Keratinocyte (primary cell): ENCODE measurements around the gene PES1. TPM values are rescaled to one million over a fixed set of nuclear protein-coding genes. Genes with fewer than 3 reads are reported as not detected.

Source experiments
- DNase-seq: peaks from one replicate; pipeline ENCODE4 v3.0.0-alpha.2; 2011; ENCODE audit warnings: low read depth, missing footprints, low spot score
- FAIRE-seq: peaks from 2 replicates; lab custom pipeline; 2011; peaks lifted over from hg19 to GRCh38; lab: Jason Lieb, UNC
- H2AFZ ChIP-seq: 2 replicates; pipeline ENCODE4 v1.6.0; 2012; ENCODE audit warnings: low read length, control low read depth, inconsistent platforms; ENCODE audit not compliant: control insufficient read depth
- H3K27ac ChIP-seq: 2 replicates; pipeline ENCODE4 v1.5.1; 2011; ENCODE audit warnings: low read length; ENCODE audit not compliant: control insufficient read depth, insufficient read depth
- H3K27me3 ChIP-seq: 3 replicates; pipeline ENCODE4 v1.6.0; 2011; ENCODE audit warnings: low read length; ENCODE audit not compliant: control insufficient read depth, insufficient read depth; ENCODE audit errors: extremely low read depth
- H3K36me3 ChIP-seq, 2 experiments: 2 replicates in 1 of 2; 3 replicates in 1 of 2; pipeline ENCODE4 v1.5.1; 2011; ENCODE audit warnings: low read length in 2 of 2, mild to moderate bottlenecking in 1 of 2; ENCODE audit not compliant: control insufficient read depth in 2 of 2, insufficient read depth in 2 of 2; ENCODE audit errors: extremely low read depth in 1 of 2
- H3K4me1 ChIP-seq: 3 replicates; pipeline ENCODE4 v1.5.1; 2011; ENCODE audit warnings: low read length; ENCODE audit not compliant: control insufficient read depth, insufficient read depth; ENCODE audit errors: extremely low read depth
- H3K4me2 ChIP-seq: 3 replicates; pipeline ENCODE4 v1.6.0; 2011; ENCODE audit warnings: low read depth, low read length; ENCODE audit not compliant: control insufficient read depth, insufficient read depth; ENCODE audit errors: extremely low read depth
- H3K4me3 ChIP-seq, 3 experiments: fragments of 200-600 bp in 1 of 3; sonication (generic) in 1 of 3; 2 replicates in 2 of 3; 3 replicates in 1 of 3; pipeline ENCODE4 v1.5.1; 2011 to 2016; ENCODE audit warnings: low read length in 3 of 3, mild to moderate bottlenecking in 3 of 3, control low read depth in 2 of 3, inconsistent platforms in 1 of 3, low read depth in 1 of 3, mixed read lengths in 1 of 3, mixed run types in 1 of 3, moderate library complexity in 1 of 3; ENCODE audit not compliant: control insufficient read depth in 2 of 3, insufficient read depth in 2 of 3; ENCODE audit errors: extremely low read depth in 1 of 3
- H3K79me2 ChIP-seq: 2 replicates; pipeline ENCODE4 v1.6.0; 2012; ENCODE audit warnings: low read length; ENCODE audit not compliant: control insufficient read depth, insufficient read depth
- H3K9ac ChIP-seq: 3 replicates; pipeline ENCODE4 v1.6.0; 2011; ENCODE audit warnings: low read length; ENCODE audit not compliant: control insufficient read depth, insufficient read depth; ENCODE audit errors: extremely low read depth
- H3K9me1 ChIP-seq: 3 replicates; pipeline ENCODE4 v1.6.0; 2011; ENCODE audit warnings: low read length; ENCODE audit not compliant: control insufficient read depth, insufficient read depth; ENCODE audit errors: extremely low read depth
- H3K9me3 ChIP-seq: 2 replicates; pipeline ENCODE4 v1.5.1; 2012; ENCODE audit warnings: low read depth, low read length; ENCODE audit not compliant: control insufficient read depth
- H4K20me1 ChIP-seq: 3 replicates; pipeline ENCODE4 v1.6.0; 2011; ENCODE audit warnings: low read length; ENCODE audit not compliant: control insufficient read depth, insufficient read depth; ENCODE audit errors: extremely low read depth
- CTCF ChIP-seq, 3 experiments: IDR thresholded peaks in 1 of 3; conservative IDR thresholded peaks in 1 of 3; optimal IDR thresholded peaks in 1 of 3; 2 replicates in 2 of 3; 3 replicates in 1 of 3; pipeline versions ENCODE3 to v1.5.1; 2011; ENCODE audit warnings: low read length in 3 of 3, mild to moderate bottlenecking in 3 of 3, moderate library complexity in 2 of 3, control low read depth in 1 of 3, inconsistent platforms in 1 of 3; ENCODE audit not compliant: insufficient read depth in 2 of 3; ENCODE audit errors: extremely low read depth in 1 of 3
- EZH2 ChIP-seq: IDR thresholded peaks from one replicate; pipeline ENCODE4 v1.6.1; 2012; ENCODE audit warnings: inconsistent platforms, mild to moderate bottlenecking, low read length, moderate library complexity
- dilution Hi-C: fragments of 300-500 bp; cut with MboI; formaldehyde crosslinking; loops from one replicate; pipeline ENCODE4 v1.7.0; 2020; ENCODE audit warnings: low sequenced_read_pairs; ENCODE audit not compliant: extremely low pct_ligation_motif_present
- polyA plus RNA-seq, 5 experiments: library from polyadenylated mRNA; depleted of rRNA in 3 of 5; stranded (reverse) in 3 of 5; stranded (forward) in 1 of 5; unstranded in 1 of 5; fragments of >200 nt; gene quantifications; 1 replicate in 1 of 5; 2 replicates in 3 of 5; 3 replicates in 1 of 5; pipeline versions ENCODE4 v1.2.1 to v1.2.3, GENCODE V29; 2011 to 2012; ENCODE audit warnings: missing spikeins in 2 of 5, low read depth in 1 of 5, low replicate concordance in 1 of 5

Gene PES1
- polyA plus RNA-seq, 1 donor (not counting 4 experiments of a cell fraction or from before 2014, with no cell fraction given), result 116 TPM

DNA sequence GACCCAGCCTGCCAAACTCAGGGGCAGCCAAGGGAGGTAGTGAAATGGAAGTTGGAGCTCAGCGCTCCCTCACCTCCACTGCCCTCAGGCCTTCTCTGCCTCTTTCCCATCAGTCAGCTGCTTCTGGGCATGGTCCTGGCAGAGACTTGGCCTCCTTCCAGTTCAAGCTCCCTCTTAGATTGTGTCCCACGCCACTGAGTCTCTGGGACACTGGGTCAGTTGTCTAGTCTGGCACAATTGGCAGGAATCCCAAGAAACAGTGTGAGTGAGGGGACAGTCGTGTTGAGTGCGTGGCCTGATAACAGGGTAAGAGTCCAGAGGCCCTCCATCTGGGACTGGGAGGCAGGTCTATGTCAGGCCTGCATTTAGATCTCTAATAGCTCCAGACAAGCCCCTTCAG is 36.8 kb upstream of the PES1 start:
- dilution Hi-C loops, result no loop called here
- FAIRE-seq, result no peak

GRCh38 chr22:30627471-30627870 is 35.8 kb upstream of the PES1 start:
- H3K36me3 ChIP-seq, result no peaks in the 10 kb centered on the region
- no peak for TF ChIP-seq EZH2
- TF ChIP-seq CTCF (optimal IDR thresholded peaks at IDR 0.05 in 1 of 3, IDR thresholded peaks at IDR 0.05 in 1 of 3, conservative IDR thresholded peaks at IDR 0.05 in 1 of 3; ENCODE audit: extremely low read depth in 1 of 3, insufficient read depth in 2 of 3, low read length in 3 of 3), result no peak
- dilution Hi-C loops, result no loop called here
- H3K27me3 ChIP-seq, result no peaks in the 10 kb centered on the region
- no peak overlapping the region for H2AFZ ChIP-seq
- no peaks in the 10 kb centered on the region for H3K9me3 ChIP-seq
- no peak overlapping the region for H3K4me2 ChIP-seq
- no peaks in the 10 kb centered on the region for H3K79me2 ChIP-seq
- no peaks in the 10 kb centered on the region for H4K20me1 ChIP-seq
- no peak overlapping the region for H3K27ac ChIP-seq
- no peak overlapping the region for H3K4me3 ChIP-seq
- H3K4me1 ChIP-seq, result no peaks in the 10 kb centered on the region
- DNase-seq (no peak), FAIRE-seq (no peak)
- H3K9ac ChIP-seq, result no peak overlapping the region
- H3K9me1 ChIP-seq, result no peaks in the 10 kb centered on the region

More for the DNA sequence above, 36.8 kb upstream of the PES1 start:
- H3K4me3 ChIP-seq, result no peak overlapping the region
- no peak overlapping the region for H2AFZ ChIP-seq
- no peaks in the 10 kb centered on the region for H3K27me3 ChIP-seq
- no peak for DNase-seq
- H3K9ac ChIP-seq, result no peak overlapping the region
- no peaks in the 10 kb centered on the region for H3K9me1 ChIP-seq
- H3K27ac ChIP-seq, result no peak overlapping the region
- no peaks in the 10 kb centered on the region for H3K36me3 ChIP-seq
- TF ChIP-seq CTCF (optimal IDR thresholded peaks at IDR 0.05 in 1 of 3, IDR thresholded peaks at IDR 0.05 in 1 of 3, conservative IDR thresholded peaks at IDR 0.05 in 1 of 3; ENCODE audit: extremely low read depth in 1 of 3, insufficient read depth in 2 of 3, low read length in 3 of 3) (no peak), EZH2 (no peak)
- H3K9me3 ChIP-seq, result no peaks in the 10 kb centered on the region
- no peaks in the 10 kb centered on the region for H3K4me1 ChIP-seq
- no peaks in the 10 kb centered on the region for H3K79me2 ChIP-seq
- H4K20me1 ChIP-seq, result no peaks in the 10 kb centered on the region
- no peak overlapping the region for H3K4me2 ChIP-seq
